Neural progenitor cell (in vitro differentiated cells): ENCODE results near the gene TWSG1.

ENCODE experiments used
- CTCF ChIP-seq: fragments of 200-600 bp; sonication (generic); IDR thresholded peaks from 2 replicates; pipeline ENCODE4 v1.5.1; 2017; ENCODE audit warnings: antibody characterized with exemption, mild to moderate bottlenecking
- EZH2 ChIP-seq: fragments of 200-600 bp; sonication (generic); IDR thresholded peaks from 2 replicates; pipeline ENCODE4 v1.6.1; 2017; ENCODE audit warnings: antibody characterized with exemption, mild to moderate bottlenecking, moderate library complexity
- EZH2phosphoT487 ChIP-seq: fragments of 200-600 bp; sonication (generic); IDR thresholded peaks from 2 replicates; pipeline ENCODE4 v1.6.1; 2017; ENCODE audit warnings: antibody characterized with exemption

GRCh38 chr18:9304388-9305070 lies 30.0 kb upstream of the TWSG1 start:
- TF ChIP-seq EZH2 = no peak
- TF ChIP-seq CTCF = no peak
- TF ChIP-seq EZH2phosphoT487 = no peak
